PC-9 (cell line): ENCODE measurements around the gene DUSP9. TPM values are rescaled to one million over a fixed set of nuclear protein-coding genes. Genes with fewer than 3 reads are reported as not detected.

Experiments used
- BruUV-seq: library from RNA; stranded (reverse); fragments of 400-500 nt; replicated peaks from 2 replicates; lab custom pipeline; 2021; lab: Mats Ljungman, UMichigan
- CTCF ChIA-PET: fragments of 300-600 bp; sonication (Branson Sonifier 250); formaldehyde crosslinking; loops from one replicate; lab custom pipeline; 2022; ENCODE audit warnings: antibody characterized with exemption; lab: Charles Lee
- POLR2A ChIA-PET: fragments of 300-600 bp; sonication (Branson Sonifier 250); formaldehyde crosslinking; loops from one replicate; lab custom pipeline; 2022; ENCODE audit warnings: antibody characterized with exemption; ENCODE audit not compliant: unreplicated experiment; lab: Charles Lee
- DNase-seq, 2 experiments: peaks; one replicate each; pipeline versions ENCODE4 v3.0.0 to v3.0.0-alpha.2; 2015 to 2022; ENCODE audit warnings: mixed read lengths in 1 of 2
- H2AFZ ChIP-seq: fragments of 200-600 bp; sonication (generic); 2 replicates; pipeline ENCODE4 v1.8.1; 2017; ENCODE audit warnings: antibody characterized with exemption
- H3F3A ChIP-seq: fragments of 200-600 bp; sonication (generic); 2 replicates; pipeline ENCODE4 v1.8.1; 2017; ENCODE audit warnings: antibody characterized with exemption, mild to moderate bottlenecking, low read depth; ENCODE audit not compliant: insufficient read depth
- H3K27ac ChIP-seq: fragments of 200-600 bp; sonication (generic); 2 replicates; pipeline ENCODE4 v1.6.1; 2016; ENCODE audit warnings: mixed run types
- H3K27me3 ChIP-seq: fragments of 200-600 bp; sonication (generic); 2 replicates; pipeline ENCODE4 v1.6.1; 2016; ENCODE audit warnings: low read depth, mixed run types; ENCODE audit not compliant: insufficient read depth
- H3K36me3 ChIP-seq: fragments of 200-600 bp; sonication (generic); 2 replicates; pipeline ENCODE4 v1.6.1; 2016; ENCODE audit warnings: low read depth, mixed run types
- H3K4me1 ChIP-seq: fragments of 200-600 bp; sonication (generic); replicated peaks from 2 replicates; pipeline ENCODE4 v1.6.1; 2016; ENCODE audit warnings: mixed run types; ENCODE audit not compliant: insufficient read depth
- H3K4me2 ChIP-seq: fragments of 200-600 bp; sonication (generic); 2 replicates; pipeline ENCODE4 v1.6.1; 2017; ENCODE audit warnings: mixed run types
- H3K4me3 ChIP-seq: fragments of 200-600 bp; sonication (generic); 2 replicates; pipeline ENCODE4 v1.6.1; 2016; ENCODE audit warnings: mixed run types
- H3K79me2 ChIP-seq: fragments of 200-600 bp; sonication (generic); 2 replicates; pipeline ENCODE4 v1.6.1; 2017; ENCODE audit warnings: low read depth, mixed run types
- H3K9me2 ChIP-seq: fragments of 200-600 bp; sonication (generic); 2 replicates; pipeline ENCODE4 v1.8.1; 2017; ENCODE audit warnings: mild to moderate bottlenecking; ENCODE audit not compliant: insufficient read depth
- H3K9me3 ChIP-seq: fragments of 200-600 bp; sonication (generic); 2 replicates; pipeline ENCODE4 v1.8.1; 2016; ENCODE audit warnings: low read depth; ENCODE audit not compliant: insufficient read depth
- H4K20me1 ChIP-seq: fragments of 200-600 bp; sonication (generic); 2 replicates; pipeline ENCODE4 v1.8.1; 2017; ENCODE audit not compliant: insufficient read depth
- CTCF ChIP-seq: fragments of 200-600 bp; sonication (generic); conservative IDR thresholded peaks from 2 replicates; pipeline ENCODE4 v1.6.1; 2017; ENCODE audit warnings: mixed run types, antibody characterized with exemption, mild to moderate bottlenecking, moderate library complexity
- EZH2 ChIP-seq: fragments of 200-600 bp; sonication (generic); IDR thresholded peaks from 2 replicates; pipeline ENCODE4 v1.8.0; 2017; ENCODE audit warnings: antibody characterized with exemption, low read depth
- intact Hi-C: fragments of 100-400 bp; cut with micrococcal nuclease; formaldehyde crosslinking; loops from one replicate; pipeline ENCODE4 v1.10.0; 2022; ENCODE audit not compliant: unreplicated experiment
- total RNA-seq: library from RNA; stranded (reverse); gene quantifications from 2 replicates; pipeline ENCODE4 v1.2.3, GENCODE V29; 2021

The DUSP9 gene
- total RNA-seq, 1 experiment from 2014 or later = 1.3 TPM

- no TSS peak for BruUV-seq
- Histone ChIP-seq H3F3A (no peaks in the 10 kb centered on the region), H3K27me3 (peaks cover 86% of the 10 kb centered on the region), H2AFZ (no peak overlapping the region), H3K4me3 (no peak overlapping the region), H3K4me2 (no peak overlapping the region), H4K20me1 (no peaks in the 10 kb centered on the region), H3K4me1 (no peaks in the 10 kb centered on the region), H3K27ac (no peak overlapping the region), H3K79me2 (no peaks in the 10 kb centered on the region), H3K9me3 (no peaks in the 10 kb centered on the region), H3K36me3 (no peaks in the 10 kb centered on the region), H3K9me2 (no peaks in the 10 kb centered on the region)
- ChIA-PET CTCF (no interaction called here), POLR2A (no interaction called here)
- TF ChIP-seq CTCF (no peak), EZH2 (no peak)
- intact Hi-C loops = no loop called here
- DNase-seq = no peak
Measured at GRCh38 chrX:153626863-153627674, 19.9 kb upstream of the DUSP9 start.

GRCh38 chrX:153627675-153628111 lies 19.3 kb upstream of the DUSP9 start:
- H4K20me1 ChIP-seq = no peaks in the 10 kb centered on the region
- H3K79me2 ChIP-seq = no peaks in the 10 kb centered on the region
- H3K4me1 ChIP-seq = no peaks in the 10 kb centered on the region
- H3K9me2 ChIP-seq = no peaks in the 10 kb centered on the region
- CTCF ChIA-PET = no interaction called here
- TF ChIP-seq EZH2 (no peak), CTCF (no peak)
- intact Hi-C loops = no loop called here
- no peak for DNase-seq
- no peaks in the 10 kb centered on the region for H3F3A ChIP-seq
- no TSS peak for BruUV-seq
- no peak overlapping the region for H3K4me3 ChIP-seq
- H2AFZ ChIP-seq = no peak overlapping the region
- no peak overlapping the region for H3K27ac ChIP-seq
- no peaks in the 10 kb centered on the region for H3K36me3 ChIP-seq
- no peak overlapping the region for H3K4me2 ChIP-seq
- no peaks in the 10 kb centered on the region for H3K9me3 ChIP-seq
- H3K27me3 ChIP-seq = peaks cover 86% of the 10 kb centered on the region
- POLR2A ChIA-PET = no interaction called here

GRCh38 chrX:153628129-153628528 lies 18.9 kb upstream of the DUSP9 start:
- no peak for TF ChIP-seq EZH2
- no peak for TF ChIP-seq CTCF
- POLR2A ChIA-PET = no interaction called here
- Histone ChIP-seq H3K9me3 (no peaks in the 10 kb centered on the region), H4K20me1 (no peaks in the 10 kb centered on the region), H3K9me2 (no peaks in the 10 kb centered on the region), H3K27me3 (peaks cover 85% of the 10 kb centered on the region), H3K4me1 (no peaks in the 10 kb centered on the region), H3K4me2 (no peak overlapping the region), H3K36me3 (no peaks in the 10 kb centered on the region), H3K27ac (no peak overlapping the region), H2AFZ (no peak overlapping the region), H3F3A (no peaks in the 10 kb centered on the region), H3K4me3 (no peak overlapping the region), H3K79me2 (no peaks in the 10 kb centered on the region)
- DNase-seq = no peak
- CTCF ChIA-PET = no interaction called here
- intact Hi-C loops = no loop called here
- BruUV-seq = no TSS peak
